Mammary epithelial cell (primary cell): Measurements from ENCODE around the gene PGBD5.

Experiments
- CTCF ChIP-seq, 2 donors: IDR thresholded peaks in 1 of 2; conservative IDR thresholded peaks in 1 of 2; 2 replicates each; pipeline ENCODE4 v1.5.1; 2011 to 2012; ENCODE audit warnings: inconsistent platforms in 2 of 2, low read length in 2 of 2, mild to moderate bottlenecking in 2 of 2, control low read depth in 1 of 2, low read depth in 1 of 2; ENCODE audit not compliant: insufficient read depth in 1 of 2; ENCODE audit errors: extremely low read depth in 1 of 2
- EZH2 ChIP-seq: IDR thresholded peaks from 2 replicates; pipeline ENCODE4 v1.6.1; 2012; ENCODE audit warnings: low read length, inconsistent platforms, borderline replicate concordance

GRCh38 chr1:230313453-230314141 lies 112.5 kb downstream of the PGBD5 start:
- no peak for TF ChIP-seq CTCF (conservative IDR thresholded peaks at IDR 0.05 in 1 of 2, IDR thresholded peaks at IDR 0.05 in 1 of 2; ENCODE audit: extremely low read depth in 1 of 2, insufficient read depth in 1 of 2, low read depth in 1 of 2, low read length in 2 of 2)
- TF ChIP-seq EZH2: no peak
